HG02763 (cell line): Measurements from ENCODE around the gene PTPRN2.

Experiments used
- ATAC-seq: cut with Tn5 transposase; IDR thresholded peaks from one replicate; pipeline ENCODE4 v1.9.1; 2021; ENCODE audit warnings: mild to moderate bottlenecking, moderate library complexity; ENCODE audit not compliant: unreplicated experiment

Gene PTPRN2

DNA sequence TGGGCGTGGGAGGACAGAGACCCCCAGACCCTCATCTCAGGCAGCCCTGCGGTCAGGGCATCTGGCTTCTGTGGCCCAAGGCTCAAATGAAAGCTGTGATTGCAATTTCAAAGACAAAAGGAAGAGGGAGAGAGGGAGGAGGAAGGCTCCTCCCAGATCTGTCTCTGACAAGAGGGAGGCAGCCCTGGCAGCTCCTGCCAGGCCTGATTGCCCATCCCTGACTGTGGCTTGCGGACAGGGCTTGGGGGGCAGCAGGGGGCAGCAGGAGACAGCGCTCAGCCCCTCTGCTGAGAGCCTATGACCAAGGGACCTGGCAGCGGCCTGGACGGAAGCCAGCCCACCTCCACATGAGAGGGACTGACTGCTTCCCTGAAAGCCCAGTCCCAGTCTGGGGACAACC, 91.8 kb downstream of the PTPRN2 start:
- ATAC-seq: no peak

DNA sequence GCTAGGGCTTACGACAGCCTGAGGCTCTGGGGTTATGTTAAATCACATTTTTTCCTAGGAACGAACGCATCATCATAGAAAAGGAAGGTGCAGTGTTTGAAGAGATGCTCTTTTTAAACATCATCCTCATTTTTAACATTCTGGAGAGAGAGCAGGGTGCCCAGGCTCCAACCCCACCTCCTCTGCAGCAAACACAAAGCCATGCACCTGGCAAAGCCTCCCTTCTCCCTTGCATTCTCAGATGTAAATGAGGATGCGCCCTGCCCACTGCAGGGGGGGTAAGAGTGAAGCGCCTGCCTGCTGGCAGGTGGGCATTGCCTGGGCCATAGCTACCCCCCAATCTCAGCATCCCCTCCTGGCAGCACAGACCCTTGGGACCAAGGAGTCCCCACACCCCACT, 92.4 kb downstream of the PTPRN2 start:
- ATAC-seq: no peak

DNA sequence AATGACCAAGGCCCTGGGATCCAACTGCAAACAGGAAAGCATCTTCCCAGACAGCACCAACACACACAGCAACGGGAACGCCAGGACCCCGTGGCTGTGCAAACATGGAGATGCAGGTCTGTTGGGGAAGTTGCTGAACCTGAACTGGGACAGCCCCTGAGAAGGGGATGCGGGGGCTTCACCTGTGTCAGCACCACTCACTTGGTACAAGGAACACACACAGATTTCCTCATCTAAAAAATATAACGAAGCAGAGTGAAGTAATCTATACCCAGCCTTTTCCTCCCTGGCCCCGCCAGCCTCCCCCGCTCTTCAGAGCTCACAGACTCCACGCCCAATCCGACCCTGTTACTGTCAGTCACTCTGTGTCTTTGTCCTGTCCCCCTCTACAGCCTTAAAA, 93.0 kb downstream of the PTPRN2 start:
- no peak for ATAC-seq

DNA sequence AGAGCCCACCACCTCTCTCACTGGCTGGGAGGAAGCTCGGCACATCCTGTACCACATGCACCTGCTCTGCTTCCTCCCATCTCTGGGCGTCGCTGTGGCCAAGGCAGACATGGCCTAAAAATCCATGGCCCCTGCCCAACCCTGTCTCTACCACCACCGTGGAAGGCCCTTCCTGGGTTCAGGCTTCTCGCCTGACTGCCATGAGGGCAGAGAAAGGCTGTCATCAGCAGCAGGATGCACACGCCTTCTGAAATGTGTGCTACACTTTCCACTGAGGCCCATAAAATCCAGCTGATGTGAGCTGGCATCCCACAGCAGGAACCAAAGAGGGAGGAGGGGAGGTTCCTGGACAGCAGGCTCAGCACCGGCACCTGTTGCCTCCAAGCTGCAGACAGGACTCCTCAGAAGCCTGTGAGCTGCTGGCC, 93.4 kb downstream of the PTPRN2 start:
- ATAC-seq: no peak

DNA sequence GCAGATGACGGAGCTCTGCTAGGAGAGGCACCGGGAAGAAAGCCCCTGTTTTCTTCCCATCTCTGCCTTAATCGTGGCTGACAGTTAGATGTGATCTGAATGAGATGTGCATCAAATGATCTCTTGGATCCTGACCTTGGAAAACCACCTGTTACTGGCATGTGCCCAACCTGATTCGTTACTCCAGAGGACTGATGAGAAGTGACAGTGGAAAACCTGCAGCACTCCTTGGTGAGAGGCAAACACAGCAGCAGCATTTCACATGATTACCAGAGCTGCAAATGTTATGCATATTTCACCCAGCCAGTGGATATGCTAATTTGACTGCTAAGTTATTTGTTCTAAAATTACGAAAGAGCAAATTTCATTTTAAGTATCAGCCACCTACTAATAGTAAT, 95.3 kb downstream of the PTPRN2 start:
- no peak for ATAC-seq

DNA sequence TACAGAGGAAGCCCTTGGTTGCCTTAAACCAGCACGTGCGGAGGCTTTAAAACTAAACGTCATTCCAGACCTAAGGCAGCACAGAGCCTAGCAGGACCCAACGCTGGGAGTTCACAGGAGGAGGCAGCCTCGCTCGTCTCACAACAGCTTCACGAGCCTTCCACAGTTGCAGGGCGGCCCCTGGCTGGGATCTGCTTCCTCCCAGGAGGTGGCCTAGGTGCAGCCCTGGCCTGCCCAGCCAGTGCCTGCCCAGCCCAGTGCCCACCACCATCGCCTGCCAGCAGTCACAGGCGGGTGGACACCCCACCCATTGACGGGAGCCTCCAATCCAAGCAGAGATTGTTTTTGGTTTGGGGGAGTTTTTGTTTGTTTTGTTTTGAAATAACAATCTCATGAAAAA, 96.5 kb downstream of the PTPRN2 start:
- no peak for ATAC-seq

DNA sequence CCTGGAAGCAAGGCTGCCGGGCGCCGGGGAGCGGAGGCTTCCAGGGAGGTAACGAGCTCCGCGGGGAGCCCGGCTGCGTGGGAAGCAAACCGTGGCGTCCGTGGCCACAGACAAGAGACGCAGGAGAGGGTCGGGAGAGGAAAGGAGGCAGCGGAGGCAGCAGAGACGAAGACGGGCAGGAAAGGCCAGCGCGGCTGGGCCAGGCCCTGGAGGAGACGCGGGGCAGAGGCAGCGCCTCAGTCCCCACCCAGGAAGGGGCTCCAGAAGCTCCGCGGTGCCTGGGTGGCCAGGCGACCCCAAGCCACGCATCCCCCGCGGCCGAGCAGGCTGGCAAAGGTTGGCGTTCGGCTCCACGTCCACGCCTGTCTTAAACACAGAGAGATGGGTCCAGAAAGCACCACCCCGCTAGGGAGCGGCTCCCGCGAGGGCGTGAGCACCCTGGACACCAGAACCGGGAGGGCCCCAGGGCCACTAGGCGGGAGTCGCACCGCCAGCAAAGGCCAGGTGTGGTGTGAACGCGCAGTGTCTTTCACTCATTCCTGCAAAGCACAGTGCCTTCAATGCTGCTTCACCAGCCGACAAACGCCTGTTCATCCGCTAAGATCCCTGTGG, 97.3 kb downstream of the PTPRN2 start:
- no peak for ATAC-seq

DNA sequence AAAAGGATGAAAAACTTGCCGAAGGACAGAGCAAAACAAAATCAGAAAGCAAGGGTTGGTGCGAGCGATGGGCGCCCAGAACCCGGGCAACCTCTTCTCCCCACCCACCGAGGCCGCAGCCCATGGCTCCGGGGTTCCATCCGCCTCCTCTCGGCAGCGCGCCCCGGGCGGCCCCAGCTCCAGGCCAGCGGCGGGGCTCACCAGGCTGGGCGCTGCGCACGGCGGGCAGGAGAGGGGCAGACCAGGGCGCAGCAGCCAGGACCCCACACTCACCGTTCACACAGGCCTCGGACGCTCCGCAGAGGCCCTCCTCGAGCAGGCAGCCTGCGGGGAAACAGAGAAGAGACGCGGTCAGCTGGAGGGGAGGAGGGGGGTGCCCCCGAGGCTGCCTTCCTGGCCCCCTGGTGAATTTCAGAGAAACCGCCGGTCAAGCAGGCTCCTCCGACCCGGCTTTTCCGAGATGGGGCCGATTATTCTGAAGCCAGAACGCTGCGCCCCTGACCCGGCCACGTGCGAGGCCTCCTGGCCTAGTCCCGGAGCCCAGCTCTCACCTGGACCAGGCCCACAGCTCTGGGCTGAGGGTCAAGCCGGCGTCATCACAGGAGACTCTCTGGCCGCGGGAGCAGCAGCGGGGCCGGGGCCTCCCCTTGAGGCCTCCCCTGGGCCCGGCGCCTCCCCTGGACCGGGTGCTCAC, 98.0 kb downstream of the PTPRN2 start:
- ATAC-seq: no peak

DNA sequence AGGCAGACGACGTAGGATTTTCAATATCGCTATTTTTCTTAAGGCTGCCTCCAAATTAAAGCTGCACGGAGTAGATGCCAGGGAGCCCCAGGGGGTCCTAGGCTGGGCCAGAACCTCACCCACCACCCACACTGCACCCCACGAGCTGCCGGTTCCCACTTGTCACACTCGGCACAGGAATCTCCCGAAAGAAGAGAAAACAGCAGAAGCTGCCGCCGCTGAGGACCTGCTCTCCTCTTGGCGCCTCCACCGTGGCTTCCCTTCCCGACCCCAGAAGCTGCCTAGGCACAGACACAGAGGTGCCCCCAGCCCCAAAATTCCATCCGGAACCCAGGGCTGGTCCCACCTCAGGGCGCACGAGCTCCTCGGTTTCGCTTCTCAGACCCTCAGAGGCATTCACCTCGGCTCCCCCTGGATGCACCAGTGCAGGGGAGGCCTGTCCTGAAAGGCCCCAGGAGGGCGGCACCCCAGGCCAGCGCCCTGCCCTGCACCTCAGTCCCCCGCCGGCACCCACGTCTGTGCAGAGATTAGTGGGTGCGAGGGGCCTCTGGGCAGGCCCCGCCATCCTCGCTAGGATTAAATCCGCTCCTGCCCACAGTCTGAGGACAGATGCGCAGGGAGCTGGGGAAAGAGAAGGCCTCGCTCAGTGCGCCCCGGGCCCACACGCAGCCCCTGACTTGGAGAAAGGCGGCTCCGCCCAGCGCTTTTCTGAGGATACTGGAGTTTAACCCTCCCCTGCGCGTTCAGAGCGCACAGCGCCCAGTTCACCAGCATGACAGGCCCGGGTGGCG, 99.2 kb downstream of the PTPRN2 start:
- no peak for ATAC-seq

DNA sequence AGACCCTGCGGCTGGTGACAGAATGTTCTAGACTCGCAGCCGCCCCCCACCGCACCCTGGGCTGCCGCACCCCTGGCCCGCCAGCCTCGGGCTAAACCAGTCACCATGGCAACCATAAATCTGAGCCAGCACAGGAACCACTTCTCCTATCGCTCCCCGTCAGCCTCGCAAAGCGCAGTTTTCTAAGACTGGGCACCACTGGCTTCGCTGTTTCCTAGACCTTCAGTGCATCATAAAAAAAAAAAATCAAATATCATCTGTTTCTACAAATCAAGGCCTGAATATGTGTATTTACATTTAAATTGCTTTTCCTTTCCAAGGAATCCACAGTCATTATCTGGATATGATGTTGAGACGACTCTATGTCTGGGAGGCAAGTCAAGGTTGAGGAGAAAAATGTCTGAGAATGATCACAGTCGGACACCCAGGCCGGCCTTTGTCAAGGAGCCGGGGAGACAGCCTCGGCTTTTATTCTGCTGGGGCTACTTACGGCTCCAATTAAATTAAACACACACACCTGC, 99.9 kb downstream of the PTPRN2 start:
- ATAC-seq: no peak

DNA sequence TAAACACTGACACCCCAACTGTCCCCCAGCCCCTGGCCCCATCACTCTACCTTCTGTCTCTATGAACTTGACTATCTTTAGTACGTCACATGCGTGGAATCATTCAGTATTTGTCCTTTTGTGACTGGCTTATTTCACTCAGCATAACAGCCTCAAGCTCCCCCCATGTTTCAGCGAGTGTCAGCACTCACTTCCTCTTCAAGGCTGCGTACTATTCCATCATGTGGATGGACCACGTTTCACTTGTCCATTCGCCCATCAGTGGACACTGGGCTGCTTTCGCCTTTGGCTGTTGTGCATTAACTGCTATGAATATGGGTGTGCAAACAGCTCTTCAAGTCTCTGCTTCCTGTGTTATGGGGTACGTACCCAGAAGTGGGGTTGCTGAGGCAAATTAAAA, 100.7 kb downstream of the PTPRN2 start:
- no peak for ATAC-seq

DNA sequence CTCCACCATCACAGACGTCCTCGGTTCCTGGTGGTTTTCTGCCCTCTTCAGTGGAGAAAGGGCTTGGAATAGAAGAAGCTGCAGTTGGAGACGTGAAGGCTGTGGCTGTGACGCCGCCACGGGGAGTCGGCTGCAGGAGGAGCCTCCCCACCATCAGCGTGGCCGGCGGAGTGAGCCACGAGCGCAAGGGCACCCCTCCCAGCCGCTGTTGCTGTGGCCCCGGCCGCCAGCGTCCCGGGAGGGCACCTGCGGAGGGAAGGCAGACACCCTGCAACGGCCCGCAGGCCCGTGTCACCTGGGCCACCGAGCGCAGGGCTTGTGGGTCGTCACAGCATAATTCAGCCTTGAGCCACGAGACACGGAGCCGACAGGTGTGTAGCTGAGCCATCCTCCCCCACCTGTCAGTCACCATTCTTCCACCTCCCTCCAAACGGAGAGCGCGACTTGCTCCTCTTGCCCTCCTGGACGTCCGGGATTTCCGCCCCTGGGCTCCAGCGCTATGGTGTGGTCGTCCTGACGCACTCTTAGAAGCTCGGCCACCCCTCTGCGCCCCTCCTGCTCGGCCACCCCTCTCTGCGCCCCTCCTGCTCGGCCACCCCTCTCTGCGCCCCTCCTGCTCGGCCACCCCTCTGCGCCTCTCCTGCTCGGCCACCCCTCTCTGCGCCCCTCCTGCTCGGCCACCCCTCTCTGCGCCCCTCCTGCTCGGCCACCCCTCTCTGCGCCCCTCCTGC, 102.7 kb downstream of the PTPRN2 start:
- ATAC-seq: no peak

DNA sequence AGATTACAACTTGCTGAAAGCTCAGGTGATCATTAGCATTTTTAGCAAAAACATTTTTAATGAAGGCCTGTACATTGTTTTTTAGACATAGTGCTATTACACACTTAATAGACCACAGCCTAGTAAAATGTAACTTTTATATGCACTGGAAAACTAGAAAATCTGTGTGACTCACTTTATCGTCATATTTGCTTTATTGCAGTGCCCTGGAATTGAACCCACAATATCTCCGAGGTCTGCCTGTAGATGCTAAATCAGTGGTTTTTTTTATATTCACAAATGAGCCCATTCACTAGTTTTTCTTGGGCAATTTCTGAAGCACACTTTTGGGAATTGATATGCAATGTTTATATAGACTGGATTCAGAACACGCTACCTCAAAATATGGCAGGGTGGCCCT, 105.1 kb downstream of the PTPRN2 start:
- no peak for ATAC-seq

DNA sequence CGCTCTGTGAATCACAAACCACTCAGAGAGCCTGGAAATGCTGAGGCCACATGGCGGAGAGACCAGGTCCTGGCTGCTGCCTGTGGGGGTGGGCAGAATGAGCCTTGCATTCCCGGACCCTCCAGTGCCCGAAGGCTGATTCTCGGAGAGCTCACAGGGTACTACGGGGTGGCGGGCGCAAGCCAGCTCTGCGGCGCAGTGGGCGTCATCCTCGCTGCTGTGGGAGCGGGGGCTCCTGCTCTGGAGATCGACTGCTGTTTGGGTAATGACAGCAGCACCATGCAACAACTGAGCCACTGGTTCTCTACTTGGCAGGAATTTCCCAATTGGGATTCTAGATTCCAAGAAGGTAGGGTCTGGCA, 108.0 kb downstream of the PTPRN2 start:
- no peak for ATAC-seq

DNA sequence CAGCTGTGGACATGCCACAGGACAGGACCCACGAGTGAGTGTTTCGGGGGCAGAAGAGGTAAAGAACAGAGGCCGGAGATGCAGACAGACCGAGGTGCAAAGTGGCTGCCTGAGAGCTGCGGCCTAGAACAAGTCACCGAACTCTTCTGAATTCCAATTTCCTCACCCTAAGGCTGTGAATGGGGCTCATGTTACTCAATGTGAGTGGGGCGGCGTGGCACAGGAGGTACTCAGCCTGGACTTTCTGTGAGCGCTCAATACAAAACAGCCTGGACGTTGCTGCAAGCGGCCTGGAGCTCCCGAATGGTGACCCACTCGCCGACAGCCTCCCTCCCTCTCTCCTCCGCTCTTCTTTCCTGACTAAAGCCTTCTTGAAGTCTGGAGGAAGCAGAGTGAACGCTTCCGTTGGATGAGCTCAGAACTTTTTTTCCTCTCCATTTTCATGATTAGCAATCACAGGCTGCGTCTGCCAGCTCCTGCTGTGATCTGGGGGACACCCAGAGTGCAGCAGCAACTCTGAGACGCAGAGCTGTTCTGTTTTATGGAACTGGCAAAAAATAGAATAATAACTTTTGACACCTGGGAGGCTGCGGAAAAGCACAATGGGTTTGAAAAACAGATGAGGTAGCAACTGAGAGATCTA, 108.5 kb downstream of the PTPRN2 start:
- ATAC-seq: no peak

DNA sequence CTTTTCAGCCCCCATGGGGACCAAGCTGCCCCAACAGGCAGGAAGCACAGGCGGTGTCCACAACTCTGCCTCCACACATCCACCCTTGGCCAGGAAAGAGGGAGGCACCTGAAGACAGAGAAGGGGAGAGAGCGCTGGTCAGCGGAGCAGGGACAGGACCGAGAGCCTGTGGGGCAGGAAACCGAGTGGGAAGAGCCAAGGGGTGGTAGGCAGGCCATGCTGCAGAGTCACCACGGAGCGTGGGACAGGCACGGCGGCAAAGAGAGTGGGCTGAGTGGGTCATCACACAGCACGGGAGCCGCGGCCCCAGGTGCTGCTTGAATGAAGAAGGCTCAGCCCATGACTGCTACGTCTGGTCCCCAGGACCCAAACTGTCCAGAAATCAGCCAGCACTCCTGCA, 109.8 kb downstream of the PTPRN2 start:
- no peak for ATAC-seq

DNA sequence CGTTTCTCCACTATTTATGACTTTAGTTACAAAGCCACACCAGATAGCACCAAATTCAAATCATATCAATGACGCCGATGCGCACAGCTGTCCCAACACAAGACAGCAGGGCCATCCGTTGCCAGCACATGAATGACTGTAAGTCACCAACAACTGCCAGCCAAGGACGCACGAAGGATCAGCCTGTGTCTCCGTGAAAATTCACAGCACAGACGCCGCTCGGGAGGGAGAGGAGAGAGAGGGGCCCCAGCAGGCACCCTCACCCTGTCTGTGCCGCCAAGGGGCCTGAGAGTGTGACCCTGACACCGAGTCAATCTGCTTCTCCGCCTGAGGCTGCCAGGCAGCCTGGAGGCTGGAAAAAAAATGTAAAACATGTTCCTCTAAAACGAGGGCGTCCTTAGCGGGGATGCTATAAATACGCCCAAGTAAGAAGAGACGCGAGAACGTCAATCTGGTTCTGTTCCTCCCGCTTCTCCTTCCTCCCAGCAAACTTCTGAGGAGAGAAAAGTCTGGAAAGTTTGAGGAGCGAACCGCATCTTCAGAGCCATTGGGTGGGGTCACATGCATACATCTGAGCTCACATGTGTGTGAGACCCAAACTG, 111.2 kb downstream of the PTPRN2 start:
- no peak for ATAC-seq

DNA sequence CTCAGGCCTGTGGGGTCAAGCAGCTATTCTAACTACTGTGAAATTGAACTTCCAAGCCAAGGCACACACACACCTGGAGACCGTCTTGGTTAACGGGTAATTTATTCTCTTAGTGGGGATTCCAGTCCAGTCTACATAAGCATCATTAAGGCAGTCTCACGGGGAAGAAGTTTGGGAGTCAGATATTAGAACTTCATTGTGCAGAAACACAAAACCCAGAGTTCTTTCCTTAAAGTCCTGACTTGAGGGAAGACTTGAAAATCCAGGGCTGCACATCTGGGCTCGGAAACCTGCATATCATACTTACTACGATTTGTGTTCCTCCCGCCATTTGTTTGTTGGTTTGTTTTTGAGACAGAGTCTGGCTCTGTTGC, 112.0 kb downstream of the PTPRN2 start:
- no peak for ATAC-seq

DNA sequence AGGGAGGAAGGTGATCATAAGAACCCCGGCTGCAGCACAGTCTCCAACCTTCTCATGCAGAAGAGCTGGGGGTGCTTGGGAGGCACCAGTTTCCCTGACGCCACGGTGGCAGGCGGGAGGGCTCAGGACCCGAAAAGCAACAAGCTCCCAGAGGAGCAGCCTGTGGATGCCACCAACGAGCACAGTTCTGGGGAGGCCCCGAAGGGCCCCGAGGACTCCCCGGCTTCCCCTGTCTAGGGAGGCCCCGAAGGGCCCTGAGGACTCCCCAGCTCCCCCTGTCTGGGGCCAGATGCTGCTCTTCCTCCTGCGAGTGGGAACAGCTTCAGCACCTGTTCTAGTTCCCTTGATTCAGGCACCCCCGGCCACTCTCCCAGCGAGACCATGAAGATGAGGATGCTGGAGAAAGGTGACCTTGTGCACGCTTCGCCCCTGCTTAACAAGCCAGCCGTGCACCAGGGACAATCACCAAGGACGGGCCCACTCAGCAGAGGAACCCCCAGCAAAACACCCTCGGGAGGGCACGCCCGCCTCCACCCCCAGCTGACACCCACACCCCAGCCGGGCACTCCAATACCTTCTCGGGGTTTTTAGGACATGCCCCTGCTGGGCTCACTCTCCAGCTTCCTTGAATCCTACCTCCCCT, 112.5 kb downstream of the PTPRN2 start:
- ATAC-seq: no peak

DNA sequence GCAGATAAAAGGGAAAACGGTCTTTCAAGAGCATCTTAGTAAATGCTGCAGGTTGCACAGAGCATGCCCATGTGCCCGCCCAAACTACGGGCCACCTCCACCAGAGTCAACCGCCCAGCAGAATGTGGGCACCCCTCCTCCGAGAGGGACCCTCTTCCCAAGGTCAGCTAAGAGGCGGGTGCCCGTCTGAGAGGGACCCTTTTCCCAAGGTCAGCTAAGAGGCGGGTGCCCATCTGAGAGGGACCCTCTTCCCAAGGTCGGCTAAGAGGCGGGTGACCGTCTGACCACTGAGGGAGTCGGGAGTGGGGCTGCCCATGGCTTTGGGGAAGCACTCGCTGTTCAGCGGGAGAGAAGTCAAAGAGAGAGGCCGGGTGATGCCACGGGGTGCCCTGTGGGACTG, 113.1 kb downstream of the PTPRN2 start:
- no peak for ATAC-seq
